Jurkat, Clone E6-1 (cell line): Measurements from ENCODE around the gene TANK. TPM values are rescaled to one million over a fixed set of nuclear protein-coding genes. Genes with fewer than 3 reads are reported as not detected.
A peak's percentile ranks its signal among the peaks of the same experiment; 100 is the strongest.

Experiments used
- DNase-seq: peaks from one replicate; pipeline ENCODE4 v3.0.0-alpha.2; 2011; ENCODE audit warnings: low read depth, low spot score
- H3K4me3 ChIP-seq: 2 replicates; pipeline ENCODE4 v1.5.1; 2011; ENCODE audit warnings: mild to moderate bottlenecking, low read length, control low read depth, moderate library complexity
- polyA plus RNA-seq: library from polyadenylated mRNA; unstranded; fragments of >200 nt; gene quantifications from one replicate; pipeline ENCODE4 v1.2.1, GENCODE V29; 2012; ENCODE audit warnings: missing spikeins; ENCODE audit not compliant: insufficient read length, insufficient read depth

TANK gene
- 42.3 TPM for polyA plus RNA-seq

- peak; percentile 92 for DNase-seq
- H3K4me3 ChIP-seq = peak within 1 kb of the TSS; percentile 95
Observed at GRCh38 chr2:161160226-161161073, at the start of gene TANK. Gene TANK, plus strand, starts transcription at chr2:161160428. Its CDS starts 19,235 bp downstream, at chr2:161179663.

- no peak for DNase-seq
Observed at GRCh38 chr2:161111531-161111930, 48.7 kb upstream of the TANK start.

GRCh38 chr2:161112908-161113307 lies 47.3 kb upstream of the TANK start:
- H3K4me3 ChIP-seq = no peak overlapping the region
- DNase-seq = no peak

More at GRCh38 chr2:161111531-161111930, 48.7 kb upstream of the TANK start:
- no peak overlapping the region for H3K4me3 ChIP-seq

- DNase-seq = no peak
Observed at GRCh38 chr2:161113693-161114575, 46.3 kb upstream of the TANK start.

GRCh38 chr2:161115205-161115604 lies 45.0 kb upstream of the TANK start:
- DNase-seq = no peak
- no peak overlapping the region for H3K4me3 ChIP-seq

More at GRCh38 chr2:161113693-161114575, 46.3 kb upstream of the TANK start:
- no peak overlapping the region for H3K4me3 ChIP-seq

GRCh38 chr2:161115605-161116380 lies 44.4 kb upstream of the TANK start:
- no peak for DNase-seq
- H3K4me3 ChIP-seq = no peak overlapping the region

GRCh38 chr2:161116509-161116908 lies 43.7 kb upstream of the TANK start:
- H3K4me3 ChIP-seq = no peak overlapping the region
- DNase-seq = no peak

GRCh38 chr2:161117506-161117905 lies 42.7 kb upstream of the TANK start:
- no peak for DNase-seq
- no peak overlapping the region for H3K4me3 ChIP-seq

- H3K4me3 ChIP-seq = no peak overlapping the region
- DNase-seq = no peak
Observed at GRCh38 chr2:161118722-161119121, 41.5 kb upstream of the TANK start.

GRCh38 chr2:161119483-161119882 lies 40.7 kb upstream of the TANK start:
- no peak overlapping the region for H3K4me3 ChIP-seq
- DNase-seq = no peak

GRCh38 chr2:161120775-161121174 lies 39.5 kb upstream of the TANK start:
- DNase-seq = no peak
- no peak overlapping the region for H3K4me3 ChIP-seq

GRCh38 chr2:161121622-161122021 lies 38.6 kb upstream of the TANK start:
- DNase-seq = no peak
- H3K4me3 ChIP-seq = no peak overlapping the region

GRCh38 chr2:161122772-161123530 lies 37.3 kb upstream of the TANK start:
- no peak for DNase-seq
- H3K4me3 ChIP-seq = no peak overlapping the region

GRCh38 chr2:161123531-161124030 lies 36.6 kb upstream of the TANK start:
- no peak for DNase-seq
- no peak overlapping the region for H3K4me3 ChIP-seq

- no peak overlapping the region for H3K4me3 ChIP-seq
- DNase-seq = no peak
Observed at GRCh38 chr2:161124201-161124600, 36.0 kb upstream of the TANK start.

GRCh38 chr2:161128885-161129284 lies 31.3 kb upstream of the TANK start:
- no peak for DNase-seq
- H3K4me3 ChIP-seq = no peak overlapping the region

GRCh38 chr2:161130354-161130753 lies 29.9 kb upstream of the TANK start:
- no peak overlapping the region for H3K4me3 ChIP-seq
- DNase-seq = no peak

- DNase-seq = no peak
- no peak overlapping the region for H3K4me3 ChIP-seq
Observed at GRCh38 chr2:161131074-161131680, 29.1 kb upstream of the TANK start.
